Stimulated activated CD4-positive, alpha-beta T cell treated with anti-CD3 and anti-CD28 coated beads, Interleukin-1b, Interleukin-23, amount 100 ng/mL, for 1 hour (primary cell): ENCODE data around the gene ADAMTS17.
"Not testable (repeated sequence)": the region's sequence is repeated elsewhere in the genome, so short reads cannot be mapped to it uniquely, and the experiment has no call there.

Source experiments
- DNase-seq, 2 donors: peaks; one replicate each; pipeline ENCODE4 v3.0.0-alpha.2; 2020; ENCODE audit warnings: low read depth in 2 of 2

ADAMTS17 gene

DNA sequence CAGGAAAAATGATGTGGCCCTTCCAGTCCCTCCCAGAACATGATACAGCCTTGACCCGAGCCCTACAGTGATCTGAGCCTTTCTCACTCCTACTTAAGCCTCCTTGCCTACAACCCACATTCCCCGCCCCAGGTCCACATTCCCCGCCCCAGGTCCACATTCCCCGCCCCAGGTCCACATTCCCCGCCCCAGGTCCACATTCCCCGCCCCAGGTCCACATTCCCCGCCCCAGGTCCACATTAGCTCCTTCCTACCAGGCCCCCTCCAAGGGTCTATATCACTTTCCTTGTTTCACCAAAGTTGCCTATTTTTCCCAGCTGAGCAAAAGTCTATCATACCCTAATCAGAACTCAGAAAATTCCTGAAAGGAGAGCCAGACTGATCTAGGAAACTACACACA is 2.3 kb downstream of the ADAMTS17 start:
- not testable (repeated sequence) for DNase-seq

DNA sequence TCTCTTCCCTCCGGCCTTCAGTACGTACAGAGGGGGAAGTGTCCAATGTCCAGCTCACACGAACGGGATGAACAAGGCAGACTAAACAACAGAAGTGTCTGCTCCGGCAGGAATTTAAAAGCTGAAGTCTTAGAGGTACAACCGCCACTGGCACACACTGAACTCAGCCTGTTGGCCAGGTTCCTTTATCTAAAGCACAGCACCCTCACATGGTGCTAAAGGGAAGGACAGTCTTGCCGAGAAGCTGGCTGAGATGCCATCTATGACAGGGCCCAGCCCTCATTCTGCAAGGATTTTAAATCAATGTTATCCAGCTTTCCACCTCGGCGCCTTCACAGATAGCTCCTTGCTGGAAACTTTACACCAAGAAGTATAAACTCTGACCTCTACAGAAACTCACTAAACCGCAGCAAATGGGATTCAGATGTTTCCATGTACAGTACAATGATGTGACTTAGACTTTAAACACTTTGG is 2.8 kb downstream of the ADAMTS17 start:
- DNase-seq = no peak

DNA sequence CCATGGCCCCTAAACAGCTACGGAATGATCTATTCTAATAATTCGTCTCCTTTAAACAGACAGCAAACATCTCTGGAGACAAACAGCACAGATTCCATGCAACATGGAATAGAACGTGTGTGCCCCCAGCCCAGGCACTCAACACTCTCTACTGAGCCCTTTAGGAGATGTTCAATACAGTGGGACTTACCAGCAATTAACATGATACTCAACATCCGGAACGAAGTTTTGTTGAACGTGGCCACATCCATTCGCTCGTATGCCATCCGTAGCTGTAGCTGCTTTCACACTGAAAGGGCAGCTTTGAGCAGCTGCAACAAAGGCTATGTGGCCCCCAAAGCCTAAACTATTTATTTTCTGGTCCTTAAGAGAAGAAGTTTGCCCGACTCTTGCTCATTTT is 3.5 kb downstream of the ADAMTS17 start:
- no peak for DNase-seq

DNA sequence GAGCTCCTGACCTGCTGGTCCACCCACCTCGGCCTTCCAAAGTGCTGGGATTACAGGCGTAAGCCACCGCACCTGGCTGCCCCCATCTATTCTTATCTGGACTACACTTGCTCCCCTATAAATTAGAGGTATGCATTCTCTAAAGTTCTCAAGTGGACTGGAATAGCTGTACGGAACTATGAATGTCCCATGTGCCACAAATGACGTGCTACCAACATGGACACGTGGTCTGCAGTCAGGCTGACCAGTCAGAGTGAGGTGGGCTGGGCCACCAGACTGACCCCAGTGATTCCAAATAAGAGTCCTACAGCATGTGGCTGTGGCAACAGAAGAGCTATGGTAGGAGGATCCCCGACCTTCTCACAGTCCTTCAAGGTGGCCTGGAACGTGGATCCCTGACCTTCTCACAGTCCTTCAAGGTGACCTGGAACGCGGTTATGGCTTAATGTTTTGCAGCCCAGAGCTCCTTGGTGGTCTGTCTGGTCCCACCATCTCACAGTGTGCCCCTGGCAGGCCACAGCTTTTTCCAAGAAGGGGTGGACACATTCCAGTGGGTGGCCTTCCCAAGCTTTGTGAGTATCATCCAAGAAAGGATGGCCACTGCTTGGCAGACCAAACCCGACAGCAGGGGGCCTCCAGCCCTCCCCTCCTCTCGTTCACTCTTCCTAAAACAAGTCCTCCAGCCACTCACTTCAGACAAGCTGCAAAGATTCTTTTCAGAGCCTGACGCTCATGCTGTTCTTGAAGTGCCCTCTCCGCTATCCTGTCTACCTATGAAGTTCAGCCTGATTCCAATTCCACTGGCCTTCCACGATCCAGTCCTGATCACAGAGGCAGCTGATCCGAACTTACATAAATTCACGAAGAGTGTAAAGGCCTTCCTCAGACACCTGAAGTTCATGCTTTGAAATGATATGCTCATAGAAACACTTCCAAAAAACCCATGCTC is 4.4 kb downstream of the ADAMTS17 start:
- DNase-seq = no peak

DNA sequence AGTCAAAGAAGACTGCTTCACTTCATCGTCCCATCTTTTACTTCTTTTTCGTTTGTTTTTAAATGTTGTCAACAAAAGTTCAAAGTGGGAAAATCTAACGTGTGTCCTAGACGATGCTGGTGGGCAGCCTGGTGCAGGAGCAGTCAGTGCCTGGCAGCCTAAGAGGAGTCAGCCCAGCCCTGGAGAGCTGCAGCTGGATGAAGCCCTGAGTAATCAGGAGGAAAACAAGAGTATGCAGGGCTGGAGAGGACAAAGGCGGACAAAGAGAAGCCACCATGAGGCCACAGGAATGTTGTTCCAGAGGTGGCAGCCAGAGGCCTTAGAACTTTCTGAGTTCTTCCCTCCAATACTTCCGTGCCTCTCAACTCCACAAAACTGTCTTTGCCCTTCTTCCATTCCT is 5.7 kb downstream of the ADAMTS17 start:
- no peak for DNase-seq

DNA sequence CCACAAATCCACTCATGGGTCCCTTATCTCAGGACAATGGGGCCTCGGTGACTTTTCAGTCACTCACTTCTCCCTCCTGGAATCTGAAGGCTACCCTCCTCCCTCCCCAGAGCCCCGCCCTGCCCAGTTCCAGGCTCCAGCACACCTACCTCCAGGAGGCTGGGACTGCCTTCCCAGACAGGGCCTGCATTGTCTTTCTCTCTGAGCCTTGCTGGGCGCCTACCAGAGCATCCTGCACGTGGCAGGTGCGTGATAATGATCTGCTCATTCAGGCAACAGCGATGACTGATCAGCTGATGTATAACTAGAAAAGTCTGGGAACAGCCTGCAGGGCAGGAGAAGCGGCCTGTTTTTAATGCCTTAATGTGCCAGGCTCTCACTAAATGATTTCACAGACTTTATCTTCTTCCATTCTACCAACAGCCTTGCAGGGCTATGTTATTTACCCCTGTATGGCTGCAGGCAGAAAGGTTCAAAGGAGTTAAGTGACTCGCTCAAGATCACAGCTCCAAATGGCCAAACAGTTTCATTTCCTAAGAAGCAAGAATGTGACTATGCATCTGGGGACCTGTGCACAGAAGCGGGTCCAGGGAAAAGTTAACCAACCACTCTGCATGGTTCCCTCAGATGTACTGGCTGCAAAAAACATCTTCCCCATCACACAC is 6.3 kb downstream of the ADAMTS17 start:
- DNase-seq = no peak

DNA sequence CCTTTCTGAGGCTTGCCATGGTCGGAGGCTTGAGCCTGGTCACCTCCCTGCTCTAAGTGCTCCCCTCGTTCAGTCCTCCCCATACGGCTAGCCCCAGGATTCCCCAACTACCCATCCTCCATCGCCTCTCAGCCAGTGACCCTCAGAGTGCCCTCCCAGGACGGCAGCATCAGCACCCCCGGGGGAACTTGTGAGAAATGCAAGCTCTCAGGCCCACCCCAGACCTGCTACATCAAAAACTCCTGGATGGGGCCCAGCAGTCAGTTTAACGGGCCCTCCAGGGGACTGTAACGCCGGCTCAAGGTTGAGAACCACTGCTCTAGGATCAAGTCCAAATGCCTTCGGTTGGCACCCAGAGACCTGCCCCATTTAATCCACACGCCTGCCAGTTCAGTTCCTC is 6.9 kb downstream of the ADAMTS17 start:
- DNase-seq = no peak

DNA sequence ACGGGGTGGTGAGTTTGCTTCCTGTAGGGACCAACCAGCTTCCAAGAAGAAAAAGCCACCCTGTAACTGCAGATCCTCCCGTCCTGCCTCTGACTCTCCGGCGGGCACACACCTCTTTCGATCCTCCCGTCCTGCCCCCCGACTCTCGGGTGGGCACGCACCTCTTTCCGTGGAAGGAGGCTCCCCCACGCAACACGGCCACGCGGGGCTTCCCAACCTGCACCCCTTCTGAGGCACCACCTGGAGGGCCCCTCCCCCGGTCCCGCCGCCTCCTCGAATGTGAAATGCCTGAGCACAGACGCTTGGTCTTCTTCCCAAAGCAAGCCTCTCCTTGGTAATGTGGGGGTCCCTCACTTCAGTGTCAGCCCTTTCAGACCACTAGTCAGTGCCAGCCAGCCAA is 7.3 kb downstream of the ADAMTS17 start:
- no peak for DNase-seq

DNA sequence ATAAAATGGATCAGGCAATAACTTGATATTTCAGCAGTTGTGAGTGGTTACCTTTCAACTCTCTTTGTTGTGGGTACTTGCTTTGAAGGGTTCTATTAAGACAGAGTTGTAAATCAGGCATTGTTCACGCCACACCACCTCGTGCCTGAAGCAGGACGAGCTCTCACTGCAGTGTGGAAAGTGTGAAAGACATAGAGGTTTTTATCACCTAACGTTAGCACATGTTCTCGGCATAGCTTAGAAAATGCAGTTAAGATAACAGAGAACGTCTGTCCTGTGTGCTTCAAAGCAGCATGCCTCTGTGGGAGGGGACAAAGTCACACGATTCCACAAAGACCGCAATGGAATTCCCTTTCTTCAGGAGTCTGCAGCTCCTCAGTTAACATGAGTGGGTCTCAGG is 7.8 kb downstream of the ADAMTS17 start:
- no peak for DNase-seq

DNA sequence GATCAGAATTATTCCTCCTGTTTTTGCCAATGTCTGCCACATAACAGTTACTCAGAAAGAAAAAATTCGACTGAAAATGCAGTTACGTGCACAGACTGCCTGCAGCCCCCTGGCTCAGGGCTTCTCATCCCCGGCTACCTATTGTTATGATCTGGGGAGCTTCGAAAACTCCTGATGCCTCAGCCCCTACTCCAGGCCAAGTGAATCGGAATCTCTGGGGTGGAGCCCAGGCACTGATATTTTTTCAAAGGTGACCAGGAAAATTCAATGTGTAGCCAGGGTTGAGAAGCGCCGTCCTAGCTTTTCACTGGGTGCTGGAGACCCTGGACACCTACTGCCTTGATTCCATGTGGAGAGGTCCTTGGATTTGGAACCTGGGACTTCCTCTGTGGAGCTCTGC is 8.5 kb downstream of the ADAMTS17 start:
- DNase-seq = no peak

DNA sequence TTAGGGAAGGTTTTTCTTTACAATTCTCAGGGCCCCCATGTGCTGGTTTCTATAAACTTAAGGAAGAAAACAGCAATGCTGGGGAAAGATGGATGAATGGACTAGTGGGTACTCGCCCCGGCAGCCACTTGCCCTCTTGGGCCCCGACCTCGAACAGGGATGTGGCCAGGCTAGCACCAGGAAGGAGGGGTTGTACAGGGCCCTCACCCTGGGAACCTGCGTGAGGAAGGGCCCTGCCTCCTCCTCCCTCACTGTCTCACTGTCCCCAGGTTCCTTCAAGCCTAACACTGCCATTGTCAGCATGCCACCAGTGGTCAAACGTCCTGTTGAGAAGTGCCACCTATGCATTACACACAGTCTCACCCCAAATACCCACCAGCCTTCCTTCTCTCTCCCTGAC is 9.1 kb downstream of the ADAMTS17 start:
- DNase-seq = no peak

DNA sequence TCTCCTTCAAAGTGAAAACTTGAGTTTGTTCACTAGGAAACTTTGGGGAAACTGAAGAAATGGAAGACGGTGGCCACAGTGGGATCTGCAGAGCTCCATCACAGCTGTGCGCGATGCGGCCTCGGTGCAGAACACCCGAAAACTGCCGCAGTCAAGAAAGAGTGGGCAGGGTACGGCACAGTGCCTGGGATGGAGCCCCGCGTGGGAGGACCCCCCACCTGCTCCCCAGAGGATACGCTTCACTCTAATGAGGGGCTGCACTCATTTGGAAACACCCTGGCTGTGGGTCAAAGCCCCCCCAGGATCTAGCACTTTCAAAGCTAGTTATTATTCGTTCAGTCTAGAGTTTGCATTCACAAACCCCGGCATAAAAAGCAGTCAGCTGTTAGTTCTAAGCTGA is 9.5 kb downstream of the ADAMTS17 start:
- no peak for DNase-seq

DNA sequence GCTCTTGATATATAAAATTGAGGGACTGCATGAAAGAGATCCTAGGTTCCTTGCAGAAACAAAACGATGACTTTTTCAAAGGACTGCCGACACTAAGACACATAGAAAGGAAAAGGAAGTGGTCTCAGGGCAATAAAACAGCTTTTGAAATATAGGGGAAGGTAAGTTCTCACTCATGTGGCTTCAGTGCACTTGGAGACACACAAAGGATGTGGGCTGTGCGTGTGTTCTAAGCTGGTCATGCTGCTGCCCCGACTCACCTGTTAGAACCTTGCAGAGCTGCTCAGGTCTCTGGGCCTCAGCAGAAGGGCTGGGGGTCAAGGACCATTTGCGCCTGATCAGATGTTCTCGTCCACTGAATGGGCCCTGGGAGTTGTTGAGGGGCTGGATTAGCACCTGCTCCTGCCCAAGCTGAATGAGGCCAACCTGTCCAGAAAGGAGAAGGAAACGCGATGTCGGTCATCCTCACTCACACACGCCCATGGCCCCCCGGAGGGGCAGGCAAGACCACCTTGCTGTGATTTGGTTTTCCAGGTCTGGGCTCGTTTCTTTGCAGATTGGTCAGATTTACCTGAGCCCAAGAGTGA is 11.1 kb downstream of the ADAMTS17 start:
- no peak for DNase-seq

DNA sequence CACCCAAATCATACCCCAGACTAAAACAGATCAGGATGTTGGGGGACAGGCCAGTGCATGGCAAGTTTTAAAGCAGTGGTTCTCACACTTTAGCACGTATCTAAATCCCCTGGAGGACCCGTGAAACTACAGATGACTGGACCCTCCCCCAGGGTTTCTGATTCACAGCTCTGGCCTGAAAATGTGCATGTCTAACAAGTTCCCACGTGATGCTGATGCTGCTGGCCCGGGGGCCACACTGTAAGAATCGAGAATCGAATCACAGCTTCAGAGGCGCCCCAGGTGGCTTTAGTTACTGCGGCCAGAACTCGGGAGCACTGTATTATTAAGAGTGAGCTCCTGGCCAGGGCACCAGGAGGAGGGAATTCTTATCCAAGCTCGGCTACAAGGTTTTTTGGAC is 11.6 kb downstream of the ADAMTS17 start:
- no peak for DNase-seq

DNA sequence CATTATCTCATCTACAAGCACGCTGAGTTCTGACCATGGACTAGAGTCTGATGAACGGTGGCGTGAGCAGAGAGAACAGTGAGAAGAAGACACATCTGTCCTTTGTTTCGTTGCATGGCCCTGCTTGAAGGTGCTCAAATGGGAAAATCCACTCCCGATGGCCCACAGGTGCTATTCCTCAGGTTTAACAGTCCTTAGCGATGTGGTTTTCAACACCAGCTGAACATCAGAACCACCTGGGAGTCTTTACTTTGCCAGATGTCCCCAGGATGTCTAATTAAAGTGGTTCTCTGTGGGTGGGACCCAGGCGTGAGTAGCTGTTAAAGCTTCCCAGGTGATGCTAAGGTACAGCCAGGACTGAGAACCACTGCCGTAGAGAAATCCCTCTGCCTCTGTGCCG is 13.0 kb downstream of the ADAMTS17 start:
- DNase-seq = no peak

DNA sequence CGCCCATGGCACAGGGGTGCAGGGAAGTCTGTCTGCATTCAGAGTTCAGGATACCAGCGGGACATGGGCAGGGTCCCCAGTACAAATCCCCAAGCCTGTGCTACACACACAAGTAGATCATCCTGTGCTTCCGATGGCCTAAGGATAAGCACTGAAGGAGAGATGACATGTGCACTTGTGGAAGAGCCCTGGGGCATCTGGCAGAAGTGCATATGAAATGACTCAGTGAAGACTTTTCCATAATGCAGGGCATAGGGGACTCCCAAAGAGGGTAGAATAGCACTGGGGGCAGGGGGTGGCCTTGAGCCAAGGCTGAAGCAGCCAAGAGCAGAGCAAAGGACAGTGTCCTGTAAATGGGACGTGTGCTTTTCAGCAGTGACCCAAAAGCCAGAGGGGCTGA is 22.9 kb downstream of the ADAMTS17 start:
- DNase-seq = no peak

DNA sequence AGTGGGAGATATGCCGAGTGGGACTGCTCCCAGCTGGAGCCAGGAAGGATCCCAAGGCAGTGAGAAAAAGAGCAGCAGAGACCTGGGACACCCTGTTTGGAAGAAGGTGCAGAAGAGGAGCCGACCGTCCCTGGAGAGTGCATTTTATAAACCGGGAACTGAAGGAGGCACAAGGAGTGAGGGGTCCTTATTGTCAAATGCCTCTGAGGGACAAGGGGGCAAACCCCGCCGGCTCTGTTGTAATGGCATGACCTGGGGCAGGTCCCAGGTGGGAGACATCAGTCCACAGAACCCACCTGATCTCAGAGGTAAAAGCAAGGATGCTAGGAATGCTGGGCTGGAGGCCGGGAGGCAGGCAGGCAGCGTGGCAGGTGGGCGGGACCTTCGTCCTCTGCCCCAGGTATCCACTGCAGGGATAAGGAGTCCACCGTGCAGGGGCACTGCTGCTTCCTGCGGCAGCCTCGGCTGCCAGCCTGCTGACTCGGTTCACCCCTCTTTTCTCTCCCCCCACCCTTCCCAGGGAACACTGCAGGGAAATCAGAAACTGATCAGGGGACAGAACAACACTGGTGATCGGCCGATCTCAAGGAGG is 26.9 kb downstream of the ADAMTS17 start:
- no peak for DNase-seq

DNA sequence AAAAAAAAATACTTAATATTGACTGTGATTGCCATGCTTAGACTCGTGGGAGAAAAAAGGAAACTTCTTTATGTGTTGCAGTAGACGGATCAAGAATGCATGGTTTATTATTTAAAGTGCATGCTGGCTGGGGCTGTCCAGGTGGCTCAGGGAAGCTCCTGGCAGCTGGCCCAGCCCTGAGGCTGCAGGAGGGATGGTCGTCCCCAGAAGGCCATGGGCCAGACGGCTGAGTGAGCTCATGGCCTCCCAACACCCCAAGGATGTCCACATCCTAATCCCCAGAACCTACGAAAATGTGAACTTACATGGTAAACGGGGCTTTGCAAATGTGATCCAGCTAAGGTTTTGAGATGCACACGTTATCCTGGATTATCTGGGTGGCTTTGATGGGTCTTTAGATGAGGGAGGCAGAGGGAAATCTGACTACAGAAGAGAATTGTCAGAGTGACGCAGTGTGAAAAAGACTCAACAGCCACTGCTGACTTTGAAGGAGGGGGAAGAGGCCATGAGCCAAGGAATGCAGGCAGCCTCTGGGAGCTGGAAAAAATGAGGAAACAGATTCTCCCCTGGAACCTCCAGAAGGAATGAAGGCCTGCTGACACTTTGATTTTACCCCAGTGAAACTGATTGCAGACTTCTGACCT is 29.8 kb downstream of the ADAMTS17 start:
- no peak for DNase-seq

DNA sequence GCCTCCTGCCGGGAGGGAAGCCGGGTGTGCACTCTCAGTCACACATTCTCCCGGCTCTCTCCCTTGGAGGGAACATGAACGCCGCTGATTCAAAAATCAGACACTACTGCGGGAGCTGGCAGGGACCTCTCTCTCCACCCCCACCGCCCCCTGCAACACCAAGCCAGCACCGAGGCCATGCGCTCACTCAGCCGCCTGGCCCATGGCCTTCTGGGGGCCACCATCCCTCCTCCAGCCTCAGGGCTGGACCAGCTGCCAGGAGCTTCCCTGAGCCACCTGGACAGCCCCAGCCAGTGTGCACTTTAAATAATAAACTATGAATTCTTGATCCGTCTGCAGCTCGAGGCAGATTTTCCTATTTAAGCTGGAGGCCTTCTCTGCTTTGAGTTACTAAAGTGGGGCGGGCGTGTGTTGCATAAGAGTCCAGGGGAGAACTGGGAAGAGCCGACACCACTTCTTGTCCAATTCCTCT is 30.6 kb downstream of the ADAMTS17 start:
- no peak for DNase-seq

DNA sequence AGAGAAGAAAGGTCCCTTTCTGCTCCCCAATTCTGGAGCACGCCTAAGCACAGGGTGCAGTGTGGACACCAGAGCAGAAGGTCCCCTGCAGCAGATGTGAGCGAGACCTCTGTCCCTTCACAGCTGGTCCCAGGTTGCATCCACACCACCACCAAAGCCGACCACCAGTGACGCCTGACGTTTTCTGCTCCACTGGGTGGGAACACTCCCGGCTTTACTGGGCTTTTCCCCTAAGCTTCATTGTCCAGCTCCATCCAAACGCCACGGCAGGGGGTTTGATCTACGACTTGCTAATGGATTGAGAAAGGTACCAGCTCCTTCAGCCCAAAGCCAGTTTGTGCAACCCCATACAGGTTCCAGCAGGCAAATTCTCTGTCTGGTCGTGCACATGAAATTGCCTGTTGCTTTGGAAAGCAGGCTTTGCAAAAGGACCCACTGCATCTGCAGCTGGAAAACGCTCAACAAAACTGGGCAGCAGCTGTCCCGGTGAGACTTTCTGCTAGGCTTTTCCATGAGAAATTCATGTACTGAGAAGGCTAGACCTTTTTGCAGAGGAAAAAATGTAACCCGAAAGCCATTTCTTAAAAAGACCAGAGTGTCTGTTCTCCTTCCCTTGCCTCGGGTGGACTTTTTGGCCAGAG is 31.1 kb downstream of the ADAMTS17 start:
- DNase-seq = no peak

DNA sequence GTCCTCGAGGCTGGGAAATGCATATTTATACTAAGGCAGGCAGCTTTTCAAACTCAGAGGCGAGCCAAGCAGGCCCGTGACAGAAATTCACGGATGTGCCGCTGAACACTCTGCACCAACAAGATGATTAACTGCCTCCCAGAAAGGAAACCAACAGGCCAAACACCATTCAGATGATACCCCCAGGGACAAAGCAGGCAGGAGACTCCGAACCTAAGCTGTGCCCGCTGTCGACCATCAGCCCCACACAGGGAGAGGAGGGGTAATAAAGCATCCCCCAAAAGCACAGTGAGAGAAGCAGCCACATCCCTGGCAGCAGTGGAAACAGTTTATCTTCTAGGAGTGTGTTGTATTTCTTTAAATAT is 31.8 kb downstream of the ADAMTS17 start:
- no peak for DNase-seq
